IMR-90 (cell line): ENCODE results near the gene ARNT2.

Experiments
- CEBPB ChIP-seq: IDR thresholded peaks from 2 replicates; pipeline ENCODE4 v1.6.1; 2012; ENCODE audit warnings: low read depth, low read length, improper control_type of control experiment
- CTCF ChIP-seq: conservative IDR thresholded peaks from 2 replicates; pipeline ENCODE4 v1.5.1; 2012; ENCODE audit warnings: mild to moderate bottlenecking, low read depth, low read length, improper control_type of control experiment
- FOS ChIP-seq: fragments of 150-350 bp; IDR thresholded peaks from 2 replicates; pipeline ENCODE4 v1.6.1; 2016; ENCODE audit warnings: low read depth, low read length
- MAFK ChIP-seq: IDR thresholded peaks from 2 replicates; pipeline ENCODE4 v1.6.1; 2012; ENCODE audit warnings: low read depth, low read length, improper control_type of control experiment
- MAZ ChIP-seq: IDR thresholded peaks from 2 replicates; pipeline ENCODE4 v1.6.1; 2012; ENCODE audit warnings: low read depth, mild to moderate bottlenecking, low read length, improper control_type of control experiment, moderate library complexity, borderline replicate concordance
- MXI1 ChIP-seq: IDR thresholded peaks from 2 replicates; pipeline ENCODE4 v1.6.1; 2012; ENCODE audit warnings: low read depth, mild to moderate bottlenecking, low read length, moderate library complexity, borderline replicate concordance
- RCOR1 ChIP-seq: IDR thresholded peaks from 2 replicates; pipeline ENCODE4 v1.6.1; 2012; ENCODE audit warnings: mild to moderate bottlenecking, low read length, improper control_type of control experiment; ENCODE audit not compliant: insufficient replicate concordance
- SMC3 ChIP-seq: fragments of 150-350 bp; IDR thresholded peaks from 2 replicates; pipeline ENCODE4 v1.6.1; 2016; ENCODE audit warnings: low read depth, mild to moderate bottlenecking, antibody characterized with exemption, low read length, moderate library complexity

DNA sequence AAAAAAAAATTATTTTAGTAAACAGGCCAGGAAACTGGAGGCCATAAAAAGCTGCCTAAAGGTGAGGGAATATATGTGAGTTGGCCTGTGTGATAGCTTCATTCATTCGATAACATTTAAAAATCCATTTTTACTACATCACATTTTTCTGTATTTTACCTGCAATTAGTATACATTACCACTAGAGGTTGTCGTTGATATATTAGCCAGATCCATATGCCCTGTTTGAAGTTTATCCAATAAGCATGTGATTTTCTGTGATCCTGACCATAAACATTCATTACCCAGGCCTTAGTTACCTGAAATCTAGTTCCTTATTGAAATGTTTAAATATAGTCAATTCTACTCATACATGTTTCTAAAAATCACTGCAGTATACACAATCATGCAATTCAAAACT is 71.4 kb downstream of the ARNT2 start:
- TF ChIP-seq MAZ (no peak), CTCF (no peak), FOS (no peak), SMC3 (no peak), MAFK (no peak), RCOR1 (no peak), CEBPB (no peak), MXI1 (no peak)
